Hematopoietic multipotent progenitor cell treated with erythropoietin and hydrocortisone succinate and interleukin-3 and kit ligand, for 17 days (in vitro differentiated cells): ENCODE results near the gene DLL4.
A peak's percentile ranks its signal among the peaks of the same experiment; 100 is the strongest.

Experiments
- DNase-seq: peaks from one replicate; pipeline ENCODE4 v3.0.0-alpha.2; 2015; ENCODE audit warnings: low spot score

Gene DLL4

DNA sequence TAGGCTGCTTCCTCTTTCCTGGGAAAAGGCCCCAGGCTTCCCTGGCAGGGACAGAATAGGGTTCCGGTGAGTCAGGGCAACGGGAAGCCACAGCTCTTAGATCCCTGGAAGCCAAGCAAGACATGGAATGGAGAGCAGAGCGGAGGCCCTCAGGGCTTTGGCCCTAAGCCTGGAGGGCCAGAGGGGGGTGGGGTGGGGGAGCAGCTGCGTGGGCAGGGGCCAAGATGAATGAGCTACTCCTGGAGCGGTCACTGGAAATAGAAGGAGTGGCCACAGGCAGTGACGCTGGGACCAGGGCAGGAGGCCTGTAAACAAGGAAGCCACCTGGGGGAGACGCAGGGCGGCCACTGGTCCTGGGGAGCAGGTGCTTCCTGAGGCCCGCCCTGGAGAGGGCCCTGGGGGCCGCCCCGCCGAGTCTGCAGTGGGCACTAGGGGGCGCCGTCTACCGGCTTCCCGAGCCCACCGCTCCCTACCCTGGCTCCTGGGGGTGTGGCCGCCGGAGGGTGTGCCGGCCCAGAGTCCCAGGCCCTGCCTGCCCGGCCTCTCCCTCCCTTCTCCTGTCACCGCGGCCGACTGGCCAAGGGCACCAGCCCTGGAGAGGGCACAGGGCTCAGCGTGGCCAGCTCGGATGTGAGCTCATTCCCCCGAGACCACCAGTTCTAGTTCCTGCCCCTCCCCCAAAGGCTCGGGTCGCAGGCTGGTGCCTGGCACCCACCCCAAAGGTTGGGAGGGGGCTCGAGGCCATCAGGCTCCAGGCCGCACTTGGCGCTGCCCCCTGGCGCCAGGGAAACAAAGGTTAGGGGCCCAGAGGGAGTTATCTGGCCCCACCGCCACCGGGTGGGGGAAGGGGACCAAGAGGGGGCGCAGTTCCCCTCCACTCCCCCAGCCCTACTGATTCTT, 22.8 kb upstream of the DLL4 start:
- DNase-seq, result peak; percentile 78

- no peak for DNase-seq
These were observed 21.9 kb upstream of the DLL4 start for GRCh38 chr15:40906991-40907802.

- no peak for DNase-seq
These were observed 21.0 kb upstream of the DLL4 start for GRCh38 chr15:40908095-40908494.

- no peak for DNase-seq
These were observed 19.2 kb upstream of the DLL4 start for GRCh38 chr15:40909662-40910630.

DNA sequence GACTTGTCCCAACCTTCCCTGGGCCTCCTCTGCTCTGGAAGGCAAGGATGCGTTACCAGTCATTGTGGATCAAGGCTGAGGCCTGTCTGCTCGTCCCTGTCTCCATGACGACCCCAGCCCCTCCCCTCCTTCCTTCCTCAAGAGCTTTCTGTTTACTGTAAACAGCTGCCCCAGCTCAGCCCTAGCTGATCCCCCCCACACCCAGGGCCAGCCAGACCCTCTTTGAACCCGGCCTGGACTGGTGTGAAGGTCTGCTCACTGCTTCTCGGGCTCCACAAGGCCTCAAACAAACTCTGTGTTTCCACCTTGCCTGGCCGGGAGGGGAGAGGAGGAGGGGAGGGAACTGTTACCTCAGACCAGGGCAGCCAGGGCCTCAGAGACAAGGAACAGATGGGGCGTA, 18.0 kb upstream of the DLL4 start:
- no peak for DNase-seq

- DNase-seq, result no peak
These were observed 17.4 kb upstream of the DLL4 start for GRCh38 chr15:40911693-40912092.

- no peak for DNase-seq
These were observed 16.7 kb upstream of the DLL4 start for GRCh38 chr15:40912478-40912877.

DNA sequence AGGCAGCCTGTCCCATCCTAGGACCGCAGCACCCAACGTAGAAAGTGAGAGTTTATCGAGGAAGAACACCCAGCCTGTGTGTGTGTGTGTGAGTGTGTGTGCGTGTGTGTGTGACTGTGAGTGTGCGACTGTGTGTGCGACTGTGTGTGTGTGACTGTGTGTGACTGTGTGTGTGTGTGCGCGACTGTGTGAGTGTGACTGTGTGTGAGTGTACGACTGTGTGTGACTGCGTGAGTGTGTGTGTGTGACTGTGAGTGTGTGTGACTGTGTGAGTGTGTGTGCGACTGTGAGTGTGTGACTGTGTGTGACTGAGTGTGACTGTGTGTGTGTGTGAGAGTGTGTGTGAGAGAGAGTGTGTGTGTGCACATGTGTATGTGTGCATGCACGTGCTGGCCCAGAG, 15.1 kb upstream of the DLL4 start:
- DNase-seq, result no peak

GRCh38 chr15:40914486-40914885, 14.7 kb upstream of the DLL4 start:
- DNase-seq, result no peak

GRCh38 chr15:40915116-40915661, 14.0 kb upstream of the DLL4 start:
- DNase-seq, result no peak

DNA sequence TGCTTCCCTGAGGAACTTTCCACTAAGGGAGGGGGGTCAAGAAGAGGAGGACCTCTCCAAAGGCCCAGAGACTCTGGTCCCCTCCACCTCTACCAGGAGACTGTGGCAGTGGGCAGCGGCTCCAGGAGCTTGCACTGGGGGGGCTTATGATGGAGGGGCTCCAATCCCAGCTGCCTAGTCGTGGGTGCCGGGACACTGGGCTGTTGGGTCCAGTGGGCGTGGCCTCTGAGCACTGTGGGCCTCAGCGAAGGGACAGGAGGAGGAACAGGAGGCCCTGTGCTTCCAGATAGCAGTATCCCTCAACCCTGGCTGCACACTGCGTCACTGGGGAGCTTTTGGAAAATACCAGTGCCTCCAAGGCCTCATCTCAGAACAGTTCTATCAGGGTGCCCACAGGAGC, 13.5 kb upstream of the DLL4 start:
- DNase-seq, result no peak

GRCh38 chr15:40917585-40917984, 11.6 kb upstream of the DLL4 start:
- no peak for DNase-seq

- DNase-seq, result no peak
These were observed 10.9 kb upstream of the DLL4 start for GRCh38 chr15:40918146-40918798.

DNA sequence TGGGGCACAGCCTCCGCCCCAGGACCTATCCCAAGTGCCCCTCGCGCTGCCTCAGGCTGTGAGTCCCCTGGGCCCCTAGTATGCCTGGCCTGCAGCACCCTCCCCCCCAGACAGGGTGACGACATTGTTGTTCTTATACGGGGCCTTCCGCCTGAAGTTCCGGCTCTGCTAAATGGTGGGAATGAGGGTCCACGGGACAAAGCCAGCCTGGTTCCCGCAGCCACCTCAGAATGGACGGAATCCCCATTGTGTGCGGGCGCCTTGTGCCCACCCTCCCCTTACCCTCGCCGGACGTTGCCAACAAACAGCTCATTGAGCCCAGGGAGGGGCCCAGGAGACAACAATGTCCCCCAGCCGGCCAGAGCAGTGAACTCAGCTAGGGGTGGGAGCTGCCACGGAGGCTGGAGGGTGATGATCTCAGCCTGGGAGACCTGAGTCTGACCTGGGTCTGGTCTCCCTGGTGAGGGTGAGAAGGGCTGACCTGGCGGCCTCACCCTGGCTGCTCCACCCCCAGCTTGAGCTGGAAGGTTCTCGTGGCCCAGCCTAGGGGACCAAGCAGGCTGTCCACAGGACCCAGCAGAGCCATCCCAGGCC, 10.2 kb upstream of the DLL4 start:
- DNase-seq, result no peak

GRCh38 chr15:40921949-40922607, 7.1 kb upstream of the DLL4 start:
- no peak for DNase-seq

DNA sequence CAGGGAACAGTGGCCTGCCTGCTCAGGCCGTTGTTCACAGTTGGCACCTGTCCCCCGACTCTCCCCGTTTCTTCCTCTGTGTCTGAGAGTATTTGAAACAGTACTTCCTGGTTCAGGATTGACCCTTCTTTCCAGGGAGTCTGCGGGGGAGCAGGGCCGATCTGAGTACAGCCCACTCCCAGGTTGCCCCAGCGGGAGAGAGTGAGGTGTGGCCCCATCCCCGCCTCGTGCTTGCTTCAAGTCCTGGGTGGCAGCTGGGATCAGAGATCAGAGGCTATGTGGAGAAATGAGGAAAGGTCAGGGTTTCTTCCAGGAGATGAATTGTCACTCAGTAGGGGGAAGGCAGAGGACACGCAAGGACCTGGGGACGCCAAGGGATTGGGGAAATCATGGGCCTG, 6.5 kb upstream of the DLL4 start:
- DNase-seq, result no peak

DNA sequence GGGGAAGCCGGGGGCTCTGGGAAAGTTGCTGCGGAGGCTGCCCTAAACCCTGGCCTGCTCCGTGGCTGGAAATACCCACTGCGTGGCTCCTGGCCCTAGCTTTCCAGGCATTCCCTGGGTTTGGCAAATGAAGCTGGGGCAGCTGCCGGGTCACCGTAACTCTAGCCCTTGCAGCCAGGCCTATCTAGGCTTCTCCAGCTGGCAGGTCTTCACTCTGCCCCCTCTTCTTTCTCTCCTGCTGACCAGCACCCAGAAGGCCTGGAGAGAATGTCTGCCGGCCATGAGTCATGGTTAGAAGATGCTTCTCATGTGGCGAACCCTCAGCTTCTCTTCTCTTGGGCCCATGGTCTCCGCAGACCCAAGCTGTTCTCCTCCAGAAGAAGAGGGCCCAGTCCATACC, 5.6 kb upstream of the DLL4 start:
- DNase-seq, result no peak

- no peak for DNase-seq
These were observed 3.7 kb upstream of the DLL4 start for GRCh38 chr15:40925495-40925862.

- DNase-seq, result no peak
These were observed 3.1 kb upstream of the DLL4 start for GRCh38 chr15:40925863-40926658.
